ENCODE data around the gene CMSS1. TPM values are rescaled to one million over a fixed set of nuclear protein-coding genes. Genes with fewer than 3 reads are reported as not detected.

CMSS1 gene
- total RNA-seq, 1 experiment from 2014 or later, result 70.6 TPM

DNA sequence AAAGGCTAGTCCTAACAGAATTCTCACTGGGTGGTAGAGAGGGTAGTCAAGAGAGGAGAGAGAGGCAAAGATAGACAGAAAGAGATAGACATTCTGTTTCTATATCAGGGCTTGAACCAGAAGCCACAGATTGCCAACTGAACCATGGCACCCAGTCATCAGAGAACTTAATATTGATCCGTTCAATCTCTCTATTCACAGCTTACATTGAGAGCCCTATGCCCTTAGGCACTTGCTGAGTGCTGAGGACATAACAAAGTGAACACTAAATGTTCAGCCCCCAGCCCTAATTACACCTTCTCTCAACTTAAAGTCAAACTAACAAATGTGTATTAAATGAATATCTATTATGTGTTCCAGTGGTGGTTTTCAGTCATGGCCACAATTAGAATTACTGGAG, 172.5 kb downstream of the CMSS1 start (continued):
- TF ChIP-seq, protein P1, sequence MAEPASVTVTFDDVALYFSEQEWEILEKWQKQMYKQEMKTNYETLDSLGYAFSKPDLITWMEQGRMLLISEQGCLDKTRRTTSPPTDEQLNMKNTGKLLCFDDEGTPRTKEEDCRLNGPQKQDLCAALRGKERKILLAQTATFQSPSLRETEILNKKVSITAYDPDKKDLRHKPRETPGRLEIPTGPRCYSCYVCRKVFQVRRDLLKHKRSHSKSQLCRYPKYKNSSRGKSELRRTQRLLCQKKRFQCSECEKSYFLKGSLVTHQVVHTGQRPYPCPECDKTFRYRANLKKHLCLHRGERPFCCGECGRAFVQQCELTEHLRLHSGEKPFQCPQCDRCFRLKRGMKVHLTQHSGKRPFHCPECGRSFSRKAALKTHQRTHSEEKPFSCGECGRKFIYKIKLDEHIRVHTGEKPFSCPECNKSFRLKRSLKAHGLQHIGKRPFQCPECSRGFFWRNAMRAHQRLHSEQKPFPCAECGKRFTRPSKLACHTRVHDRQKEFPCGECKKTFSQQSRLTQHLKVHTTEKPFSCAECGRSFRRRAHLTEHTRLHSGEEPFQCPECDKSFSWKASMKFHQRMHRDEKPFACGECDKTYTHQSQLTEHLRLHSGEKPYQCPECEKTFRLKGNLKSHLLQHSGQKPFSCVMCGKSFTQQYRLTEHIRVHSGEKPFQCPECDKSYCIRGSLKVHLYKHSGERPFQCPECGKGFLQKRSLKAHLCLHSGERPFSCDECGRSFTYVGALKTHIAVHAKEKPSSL (CRISPR knock-in tag; conservative IDR thresholded peaks at IDR 0.05), result no peak
- TF ChIP-seq ZNF232 (CRISPR knock-in tag; IDR thresholded peaks at IDR 0.05) (no peak), FOXP1 (CRISPR knock-in tag; IDR thresholded peaks at IDR 0.05; ENCODE audit: borderline replicate concordance) (no peak), ZBTB43 (CRISPR knock-in tag; IDR thresholded peaks at IDR 0.05) (no peak), CREM (CRISPR knock-in tag; IDR thresholded peaks at IDR 0.05) (no peak), TEAD4 (CRISPR knock-in tag; IDR thresholded peaks at IDR 0.05) (no peak), KAT7 (CRISPR knock-in tag; IDR thresholded peaks at IDR 0.05; ENCODE audit: borderline replicate concordance) (no peak), JAZF1 (CRISPR knock-in tag; IDR thresholded peaks at IDR 0.05) (no peak)
- TF ChIP-seq, protein P2, sequence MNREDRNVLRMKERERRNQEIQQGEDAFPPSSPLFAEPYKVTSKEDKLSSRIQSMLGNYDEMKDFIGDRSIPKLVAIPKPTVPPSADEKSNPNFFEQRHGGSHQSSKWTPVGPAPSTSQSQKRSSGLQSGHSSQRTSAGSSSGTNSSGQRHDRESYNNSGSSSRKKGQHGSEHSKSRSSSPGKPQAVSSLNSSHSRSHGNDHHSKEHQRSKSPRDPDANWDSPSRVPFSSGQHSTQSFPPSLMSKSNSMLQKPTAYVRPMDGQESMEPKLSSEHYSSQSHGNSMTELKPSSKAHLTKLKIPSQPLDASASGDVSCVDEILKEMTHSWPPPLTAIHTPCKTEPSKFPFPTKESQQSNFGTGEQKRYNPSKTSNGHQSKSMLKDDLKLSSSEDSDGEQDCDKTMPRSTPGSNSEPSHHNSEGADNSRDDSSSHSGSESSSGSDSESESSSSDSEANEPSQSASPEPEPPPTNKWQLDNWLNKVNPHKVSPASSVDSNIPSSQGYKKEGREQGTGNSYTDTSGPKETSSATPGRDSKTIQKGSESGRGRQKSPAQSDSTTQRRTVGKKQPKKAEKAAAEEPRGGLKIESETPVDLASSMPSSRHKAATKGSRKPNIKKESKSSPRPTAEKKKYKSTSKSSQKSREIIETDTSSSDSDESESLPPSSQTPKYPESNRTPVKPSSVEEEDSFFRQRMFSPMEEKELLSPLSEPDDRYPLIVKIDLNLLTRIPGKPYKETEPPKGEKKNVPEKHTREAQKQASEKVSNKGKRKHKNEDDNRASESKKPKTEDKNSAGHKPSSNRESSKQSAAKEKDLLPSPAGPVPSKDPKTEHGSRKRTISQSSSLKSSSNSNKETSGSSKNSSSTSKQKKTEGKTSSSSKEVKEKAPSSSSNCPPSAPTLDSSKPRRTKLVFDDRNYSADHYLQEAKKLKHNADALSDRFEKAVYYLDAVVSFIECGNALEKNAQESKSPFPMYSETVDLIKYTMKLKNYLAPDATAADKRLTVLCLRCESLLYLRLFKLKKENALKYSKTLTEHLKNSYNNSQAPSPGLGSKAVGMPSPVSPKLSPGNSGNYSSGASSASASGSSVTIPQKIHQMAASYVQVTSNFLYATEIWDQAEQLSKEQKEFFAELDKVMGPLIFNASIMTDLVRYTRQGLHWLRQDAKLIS (CRISPR knock-in tag; IDR thresholded peaks at IDR 0.05; ENCODE audit: borderline replicate concordance), result no peak
- TF ChIP-seq, protein P3, sequence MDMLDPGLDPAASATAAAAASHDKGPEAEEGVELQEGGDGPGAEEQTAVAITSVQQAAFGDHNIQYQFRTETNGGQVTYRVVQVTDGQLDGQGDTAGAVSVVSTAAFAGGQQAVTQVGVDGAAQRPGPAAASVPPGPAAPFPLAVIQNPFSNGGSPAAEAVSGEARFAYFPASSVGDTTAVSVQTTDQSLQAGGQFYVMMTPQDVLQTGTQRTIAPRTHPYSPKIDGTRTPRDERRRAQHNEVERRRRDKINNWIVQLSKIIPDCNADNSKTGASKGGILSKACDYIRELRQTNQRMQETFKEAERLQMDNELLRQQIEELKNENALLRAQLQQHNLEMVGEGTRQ (CRISPR knock-in tag; IDR thresholded peaks at IDR 0.05), result no peak

DNA sequence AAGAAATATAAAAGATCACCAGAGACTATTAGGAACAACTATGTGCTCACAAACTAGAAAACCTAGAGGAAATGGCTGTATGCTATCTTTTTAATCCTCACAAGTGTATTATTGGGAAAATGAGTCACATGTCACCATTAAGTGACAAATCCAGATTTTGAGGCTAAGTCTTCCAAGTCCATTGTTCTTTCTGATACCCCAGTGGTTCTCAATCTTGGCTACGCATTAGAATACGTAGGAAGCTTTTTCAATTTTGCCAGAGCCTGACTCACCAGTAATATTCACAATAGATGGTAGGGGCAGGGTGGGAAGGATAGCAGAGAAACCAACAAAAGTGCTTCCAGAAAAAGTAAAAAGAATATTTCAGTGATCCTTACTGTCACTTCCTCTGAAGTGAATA, 179.6 kb downstream of the CMSS1 start:
- Mint-ChIP-seq H3K4me1 (peaks cover 14% of the 10 kb centered on the region), H3K36me3 (peaks cover 33% of the 10 kb centered on the region), H3K27ac (no peak overlapping the region), H3K4me3 (no peak overlapping the region), H3K27me3 (ENCODE audit: low read depth) (no peaks in the 10 kb centered on the region), H3K9me3 (peaks cover 50% of the 10 kb centered on the region)
- TF ChIP-seq GABPB1 (CRISPR knock-in tag; IDR thresholded peaks at IDR 0.05) (no peak), GTF2I (CRISPR knock-in tag; conservative IDR thresholded peaks at IDR 0.05) (no peak), TP53 (CRISPR knock-in tag; IDR thresholded peaks at IDR 0.05) (no peak), CTCF (IDR thresholded peaks at IDR 0.05) (no peak), ZNF396 (CRISPR knock-in tag; IDR thresholded peaks at IDR 0.05; ENCODE audit: borderline replicate concordance) (no peak), OVOL2 (CRISPR knock-in tag; IDR thresholded peaks at IDR 0.05; ENCODE audit: borderline replicate concordance) (no peak)
- ChIA-PET CTCF (no interaction called here), POLR2A (no interaction called here)
- ATAC-seq, result no peak
- no peak for DNase-seq (ENCODE audit: low spot score)
